GM23338 (cell line): ENCODE data around the gene ARL14EP. TPM values are rescaled to one million over a fixed set of nuclear protein-coding genes. Genes with fewer than 3 reads are reported as not detected.

Source experiments
- ATAC-seq: fragments of 200-7000 bp; cut with Tn5 transposase; 3 replicates; pipeline ENCODE4 v1.9.1; 2020
- DNase-seq: peaks from one replicate; pipeline ENCODE4 v3.0.0-alpha.2; 2015; ENCODE audit warnings: low spot score
- H2AFZ ChIP-seq: fragments of 200-600 bp; sonication (generic); 2 replicates; pipeline ENCODE4 v1.8.0; 2016; ENCODE audit warnings: antibody characterized with exemption, mild to moderate bottlenecking, moderate library complexity
- H3F3A ChIP-seq: fragments of 200-600 bp; sonication (generic); replicated peaks from 2 replicates; pipeline ENCODE4 v1.8.0; 2017; ENCODE audit warnings: antibody characterized with exemption, mixed run types, low read depth
- H3K27ac ChIP-seq: fragments of 200-600 bp; sonication (generic); 2 replicates; pipeline ENCODE4 v1.6.1; 2016; ENCODE audit warnings: low read depth
- H3K27me3 ChIP-seq: fragments of 200-600 bp; sonication (generic); 2 replicates; pipeline ENCODE4 v1.8.0; 2016; ENCODE audit warnings: mild to moderate bottlenecking, mixed run types, moderate library complexity; ENCODE audit not compliant: insufficient read depth
- H3K36me3 ChIP-seq: fragments of 200-600 bp; sonication (generic); 2 replicates; pipeline ENCODE4 v1.8.0; 2016; ENCODE audit warnings: mild to moderate bottlenecking; ENCODE audit not compliant: insufficient read depth
- H3K4me1 ChIP-seq: fragments of 200-600 bp; sonication (generic); 2 replicates; pipeline ENCODE4 v1.8.0; 2016; ENCODE audit warnings: mild to moderate bottlenecking, moderate library complexity; ENCODE audit not compliant: insufficient read depth
- H3K4me2 ChIP-seq: fragments of 200-600 bp; sonication (generic); 2 replicates; pipeline ENCODE4 v1.7.1; 2017; ENCODE audit warnings: mixed run types
- H3K4me3 ChIP-seq: fragments of 200-600 bp; sonication (generic); 2 replicates; pipeline ENCODE4 v1.6.1; 2016; ENCODE audit warnings: mixed run types
- H3K79me2 ChIP-seq: fragments of 200-600 bp; sonication (generic); replicated peaks from 2 replicates; pipeline ENCODE4 v1.8.0; 2017; ENCODE audit warnings: mild to moderate bottlenecking; ENCODE audit not compliant: insufficient read depth
- H3K9me2 ChIP-seq: fragments of 200-600 bp; sonication (generic); 2 replicates; pipeline ENCODE4 v1.8.0; 2017; ENCODE audit not compliant: insufficient read depth
- H4K20me1 ChIP-seq: fragments of 200-600 bp; sonication (generic); replicated peaks from 2 replicates; pipeline ENCODE4 v1.8.0; 2017; ENCODE audit warnings: mild to moderate bottlenecking; ENCODE audit not compliant: insufficient read depth
- H3K27ac Mint-ChIP-seq: 2 replicates; pipeline ENCODE4 v1.8.0; 2020; ENCODE audit warnings: inconsistent platforms, mild to moderate bottlenecking, moderate library complexity, mixed read lengths
- H3K27me3 Mint-ChIP-seq: 3 replicates; pipeline ENCODE4 v1.8.0; 2022; ENCODE audit warnings: low read depth, mild to moderate bottlenecking, moderate library complexity, mixed read lengths, inconsistent platforms; ENCODE audit not compliant: insufficient read depth, poor library complexity
- H3K36me3 Mint-ChIP-seq: 3 replicates; pipeline ENCODE4 v1.8.0; 2021; ENCODE audit warnings: low read depth, mild to moderate bottlenecking, inconsistent platforms, moderate library complexity, mixed read lengths
- H3K4me1 Mint-ChIP-seq: 3 replicates; pipeline ENCODE4 v1.8.0; 2020; ENCODE audit warnings: mild to moderate bottlenecking, inconsistent platforms, mixed read lengths
- H3K4me3 Mint-ChIP-seq: 3 replicates; pipeline ENCODE4 v1.8.0; 2021; ENCODE audit warnings: moderate library complexity, mild to moderate bottlenecking, inconsistent platforms, mixed read lengths
- H3K9me3 Mint-ChIP-seq: 3 replicates; pipeline ENCODE4 v1.8.0; 2020; ENCODE audit warnings: moderate library complexity, mild to moderate bottlenecking, inconsistent platforms, mixed read lengths
- CREB1 ChIP-seq: fragments of 250-450 bp; sonication (Bioruptor Pico); IDR thresholded peaks from 2 replicates; pipeline ENCODE4 v1.5.0; 2020; ENCODE audit warnings: low read depth, mild to moderate bottlenecking, moderate library complexity
- EZH2 ChIP-seq: fragments of 200-600 bp; sonication (generic); IDR thresholded peaks from one replicate; pipeline ENCODE4 v1.8.0; 2017; ENCODE audit warnings: antibody characterized with exemption, mild to moderate bottlenecking, low read depth; ENCODE audit not compliant: unreplicated experiment
- JUNB ChIP-seq: IDR thresholded peaks from one replicate; pipeline ENCODE4 v1.6.1; 2016; ENCODE audit warnings: antibody characterized with exemption; ENCODE audit not compliant: unreplicated experiment
- NANOG ChIP-seq: IDR thresholded peaks from 2 replicates; pipeline ENCODE4 v1.6.1; 2016; ENCODE audit warnings: antibody characterized with exemption, borderline replicate concordance
- POLR2AphosphoS5 ChIP-seq: IDR thresholded peaks from 2 replicates; pipeline ENCODE4 v1.6.1; 2016; ENCODE audit warnings: antibody characterized with exemption, low read depth
- STAT1 ChIP-seq: IDR thresholded peaks from one replicate; pipeline ENCODE4 v1.6.1; 2016; ENCODE audit warnings: antibody characterized with exemption; ENCODE audit not compliant: unreplicated experiment
- polyA plus RNA-seq: library from polyadenylated mRNA; unstranded; fragments of >200 nt; fragmentation: Nextera tagmentation; extraction: Ambion mirVana; gene quantifications from 2 replicates; pipeline ENCODE4 v1.2.1, GENCODE V29; 2016
- total RNA-seq: library from RNA; depleted of rRNA; stranded (reverse); fragments of >200 nt; shearing (Covaris generic); gene quantifications from 2 replicates; pipeline ENCODE4 v1.2.3, GENCODE V29; 2014
- TF ChIP-seq, protein P1 (sequence below): IDR thresholded peaks from 2 replicates; pipeline ENCODE4 v1.6.1; 2016; ENCODE audit warnings: antibody characterized with exemption
- TF ChIP-seq, protein P2 (sequence below): fragments of 250-450 bp; sonication (Bioruptor Pico); IDR thresholded peaks from 2 replicates; pipeline ENCODE4 v1.5.0; 2020; ENCODE audit warnings: mild to moderate bottlenecking, moderate library complexity

The ARL14EP gene
- total and polyA plus RNA-seq, 2 experiments from 2014 or later = 33.4 to 62.0 TPM

DNA sequence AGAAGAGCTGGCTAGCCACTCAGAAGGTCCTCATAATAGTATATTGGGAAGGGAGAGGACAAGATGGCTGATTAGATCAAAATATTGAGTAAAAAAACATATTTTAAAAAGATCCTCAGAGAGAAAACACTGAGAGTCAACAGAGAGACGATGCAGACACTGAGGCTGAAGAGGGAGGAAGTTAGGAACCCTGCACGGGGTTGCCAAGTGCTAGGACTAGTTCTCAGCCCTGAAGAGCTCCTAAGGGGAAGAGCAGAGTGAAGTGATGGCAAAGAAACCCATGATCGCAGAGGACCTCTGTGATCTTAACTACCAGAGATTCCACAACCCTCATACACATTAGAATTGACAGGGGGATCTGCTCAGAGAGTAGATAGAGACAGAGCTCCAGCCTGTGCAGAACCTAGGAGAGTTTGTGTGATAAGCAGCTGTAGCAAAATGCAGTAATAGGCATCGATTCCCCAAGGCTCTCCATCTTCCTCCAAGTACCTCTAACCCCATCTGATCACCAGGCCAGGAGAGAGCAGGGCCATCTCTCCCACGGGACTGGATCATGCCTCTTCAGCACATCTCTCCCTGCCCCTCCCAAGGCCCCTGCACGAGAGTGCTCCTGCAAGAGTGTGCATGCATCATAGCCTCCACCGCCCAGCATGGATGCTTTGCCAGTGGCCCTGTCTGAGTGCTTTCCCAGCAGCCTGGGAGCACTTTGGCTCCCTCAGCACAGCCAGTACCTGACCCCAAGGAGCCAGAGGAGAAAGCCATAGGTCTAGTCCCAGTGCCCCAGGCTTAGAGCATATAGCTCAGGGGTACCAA lies 41.2 kb upstream of the ARL14EP start (continued):
- TF ChIP-seq, protein P1, sequence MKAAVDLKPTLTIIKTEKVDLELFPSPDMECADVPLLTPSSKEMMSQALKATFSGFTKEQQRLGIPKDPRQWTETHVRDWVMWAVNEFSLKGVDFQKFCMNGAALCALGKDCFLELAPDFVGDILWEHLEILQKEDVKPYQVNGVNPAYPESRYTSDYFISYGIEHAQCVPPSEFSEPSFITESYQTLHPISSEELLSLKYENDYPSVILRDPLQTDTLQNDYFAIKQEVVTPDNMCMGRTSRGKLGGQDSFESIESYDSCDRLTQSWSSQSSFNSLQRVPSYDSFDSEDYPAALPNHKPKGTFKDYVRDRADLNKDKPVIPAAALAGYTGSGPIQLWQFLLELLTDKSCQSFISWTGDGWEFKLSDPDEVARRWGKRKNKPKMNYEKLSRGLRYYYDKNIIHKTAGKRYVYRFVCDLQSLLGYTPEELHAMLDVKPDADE = no peak
- TF ChIP-seq CREB1 (CRISPR knock-in tag) = no peak
- TF ChIP-seq EZH2 = no peak
- TF ChIP-seq STAT1 = no peak

DNA sequence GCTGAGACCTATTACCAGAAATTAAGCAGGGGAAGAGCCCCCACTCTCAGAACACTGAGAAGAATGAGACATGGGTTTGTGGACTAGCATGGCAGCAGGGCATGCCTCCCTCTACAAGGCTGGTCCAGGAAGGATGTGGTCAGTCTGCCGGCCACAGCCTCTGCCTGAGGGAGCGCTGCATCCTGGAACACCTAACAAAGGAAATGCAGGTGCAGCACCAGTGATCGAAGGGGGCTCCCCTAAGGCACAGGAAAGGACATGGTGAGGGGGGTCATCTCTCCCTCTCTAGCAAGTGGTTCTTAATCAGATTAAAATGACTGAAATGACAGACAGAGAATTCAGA lies 40.6 kb upstream of the ARL14EP start:
- Histone ChIP-seq H3K9me2 (0 out of 2 replicates have a peak, but pooled peaks cover 2% of the 10 kb centered on the region), H2AFZ (peak overlapping the region; percentile 77), H3K27ac (no peak overlapping the region), H3K4me1 (no peaks in the 10 kb centered on the region), H3K79me2 (no peaks in the 10 kb centered on the region), H3F3A (no peaks in the 10 kb centered on the region), H3K4me2 (no peak overlapping the region), H3K27me3 (no peaks in the 10 kb centered on the region), H3K36me3 (no peaks in the 10 kb centered on the region), H3K4me3 (no peak overlapping the region), H4K20me1 (no peaks in the 10 kb centered on the region)
- no peaks in the 10 kb centered on the region for H3K36me3 Mint-ChIP-seq
- H3K4me1 Mint-ChIP-seq = no peaks in the 10 kb centered on the region
- H3K27ac Mint-ChIP-seq = no peak overlapping the region
- ATAC-seq (peak; percentile 50; the same call in 2 of the 3 replicates), DNase-seq (peak; percentile 10)
- TF ChIP-seq EZH2 = no peak
- no peak for TF ChIP-seq POLR2AphosphoS5
- TF ChIP-seq, protein P2, sequence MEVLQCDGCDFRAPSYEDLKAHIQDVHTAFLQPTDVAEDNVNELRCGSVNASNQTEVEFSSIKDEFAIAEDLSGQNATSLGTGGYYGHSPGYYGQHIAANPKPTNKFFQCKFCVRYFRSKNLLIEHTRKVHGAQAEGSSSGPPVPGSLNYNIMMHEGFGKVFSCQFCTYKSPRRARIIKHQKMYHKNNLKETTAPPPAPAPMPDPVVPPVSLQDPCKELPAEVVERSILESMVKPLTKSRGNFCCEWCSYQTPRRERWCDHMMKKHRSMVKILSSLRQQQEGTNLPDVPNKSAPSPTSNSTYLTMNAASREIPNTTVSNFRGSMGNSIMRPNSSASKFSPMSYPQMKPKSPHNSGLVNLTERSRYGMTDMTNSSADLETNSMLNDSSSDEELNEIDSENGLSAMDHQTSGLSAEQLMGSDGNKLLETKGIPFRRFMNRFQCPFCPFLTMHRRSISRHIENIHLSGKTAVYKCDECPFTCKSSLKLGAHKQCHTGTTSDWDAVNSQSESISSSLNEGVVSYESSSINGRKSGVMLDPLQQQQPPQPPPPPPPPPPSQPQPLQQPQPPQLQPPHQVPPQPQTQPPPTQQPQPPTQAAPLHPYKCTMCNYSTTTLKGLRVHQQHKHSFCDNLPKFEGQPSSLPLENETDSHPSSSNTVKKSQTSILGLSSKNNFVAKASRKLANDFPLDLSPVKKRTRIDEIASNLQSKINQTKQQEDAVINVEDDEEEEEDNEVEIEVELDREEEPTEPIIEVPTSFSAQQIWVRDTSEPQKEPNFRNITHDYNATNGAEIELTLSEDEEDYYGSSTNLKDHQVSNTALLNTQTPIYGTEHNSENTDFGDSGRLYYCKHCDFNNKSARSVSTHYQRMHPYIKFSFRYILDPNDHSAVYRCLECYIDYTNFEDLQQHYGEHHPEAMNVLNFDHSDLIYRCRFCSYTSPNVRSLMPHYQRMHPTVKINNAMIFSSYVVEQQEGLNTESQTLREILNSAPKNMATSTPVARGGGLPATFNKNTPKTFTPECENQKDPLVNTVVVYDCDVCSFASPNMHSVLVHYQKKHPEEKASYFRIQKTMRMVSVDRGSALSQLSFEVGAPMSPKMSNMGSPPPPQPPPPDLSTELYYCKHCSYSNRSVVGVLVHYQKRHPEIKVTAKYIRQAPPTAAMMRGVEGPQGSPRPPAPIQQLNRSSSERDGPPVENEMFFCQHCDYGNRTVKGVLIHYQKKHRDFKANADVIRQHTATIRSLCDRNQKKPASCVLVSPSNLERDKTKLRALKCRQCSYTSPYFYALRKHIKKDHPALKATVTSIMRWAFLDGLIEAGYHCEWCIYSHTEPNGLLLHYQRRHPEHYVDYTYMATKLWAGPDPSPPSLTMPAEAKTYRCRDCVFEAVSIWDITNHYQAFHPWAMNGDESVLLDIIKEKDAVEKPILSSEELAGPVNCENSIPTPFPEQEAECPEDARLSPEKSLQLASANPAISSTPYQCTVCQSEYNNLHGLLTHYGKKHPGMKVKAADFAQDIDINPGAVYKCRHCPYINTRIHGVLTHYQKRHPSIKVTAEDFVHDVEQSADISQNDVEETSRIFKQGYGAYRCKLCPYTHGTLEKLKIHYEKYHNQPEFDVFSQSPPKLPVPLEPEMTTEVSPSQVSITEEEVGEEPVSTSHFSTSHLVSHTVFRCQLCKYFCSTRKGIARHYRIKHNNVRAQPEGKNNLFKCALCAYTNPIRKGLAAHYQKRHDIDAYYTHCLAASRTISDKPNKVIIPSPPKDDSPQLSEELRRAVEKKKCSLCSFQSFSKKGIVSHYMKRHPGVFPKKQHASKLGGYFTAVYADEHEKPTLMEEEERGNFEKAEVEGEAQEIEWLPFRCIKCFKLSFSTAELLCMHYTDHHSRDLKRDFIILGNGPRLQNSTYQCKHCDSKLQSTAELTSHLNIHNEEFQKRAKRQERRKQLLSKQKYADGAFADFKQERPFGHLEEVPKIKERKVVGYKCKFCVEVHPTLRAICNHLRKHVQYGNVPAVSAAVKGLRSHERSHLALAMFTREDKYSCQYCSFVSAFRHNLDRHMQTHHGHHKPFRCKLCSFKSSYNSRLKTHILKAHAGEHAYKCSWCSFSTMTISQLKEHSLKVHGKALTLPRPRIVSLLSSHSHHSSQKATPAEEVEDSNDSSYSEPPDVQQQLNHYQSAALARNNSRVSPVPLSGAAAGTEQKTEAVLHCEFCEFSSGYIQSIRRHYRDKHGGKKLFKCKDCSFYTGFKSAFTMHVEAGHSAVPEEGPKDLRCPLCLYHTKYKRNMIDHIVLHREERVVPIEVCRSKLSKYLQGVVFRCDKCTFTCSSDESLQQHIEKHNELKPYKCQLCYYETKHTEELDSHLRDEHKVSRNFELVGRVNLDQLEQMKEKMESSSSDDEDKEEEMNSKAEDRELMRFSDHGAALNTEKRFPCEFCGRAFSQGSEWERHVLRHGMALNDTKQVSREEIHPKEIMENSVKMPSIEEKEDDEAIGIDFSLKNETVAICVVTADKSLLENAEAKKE = no peak
- no peak for TF ChIP-seq NANOG
- no peak for TF ChIP-seq JUNB
- H3K27me3 Mint-ChIP-seq = peaks cover 1% of the 10 kb centered on the region
- no peaks in the 10 kb centered on the region for H3K9me3 Mint-ChIP-seq
- H3K4me3 Mint-ChIP-seq = no peak overlapping the region
